ENCODE results near the gene GAGE2A. TPM values are rescaled to one million over a fixed set of nuclear protein-coding genes. Genes with fewer than 3 reads are reported as not detected.
"Not testable (repeated sequence)": the region's sequence is repeated elsewhere in the genome, so short reads cannot be mapped to it uniquely, and the experiment has no call there.

The GAGE2A gene
- not detected in 2 replicates for polyA plus RNA-seq (2012; rRNA removed)
- 0.08 TPM in 1 of 2 replicates, not detected in the other for polyA plus RNA-seq (2012; cell fraction: cytosol; rRNA removed)
- not detected in 2 replicates for polyA plus RNA-seq (2012; cell fraction: nucleus; rRNA removed)

- CTCF ChIA-PET, H3K4me2 ChIP-seq: not testable (repeated sequence)
Measured at GRCh38 chrX:49589196-49589595, at the start of gene GAGE2A. TSS of gene GAGE2A (plus strand) at chrX:49589496. CDS start at chrX:49590651, 1,155 bp downstream.

GRCh38 chrX:49541433-49541832 lies 47.9 kb upstream of the GAGE2A start, which contains the start of gene GAGE12D:
TSS of gene GAGE12D (plus strand) at chrX:49541733. CDS start at chrX:49542888, 1,155 bp downstream.
- H3K27me3 ChIP-seq (ENCODE audit: insufficient read depth); H3K4me2 ChIP-seq; H3F3A ChIP-seq (replicated peaks; ENCODE audit: insufficient read depth); POLR2A ChIA-PET; DNase-seq; H3K4me1 ChIP-seq (ENCODE audit: control insufficient read depth in 1 of 2, insufficient read depth in 2 of 2, low read depth in 1 of 2, low read length in 1 of 2); H3K9me2 ChIP-seq; H2AFZ ChIP-seq (ENCODE audit: low read depth); H3K79me2 ChIP-seq (ENCODE audit: insufficient read depth); H3K36me3 ChIP-seq (replicated peaks in 1 of 2; ENCODE audit: control insufficient read depth in 1 of 2, insufficient read depth in 2 of 2, low read length in 1 of 2); H3K9me3 ChIP-seq; H3K4me3 ChIP-seq (ENCODE audit: low read depth in 2 of 2, low read length in 1 of 2); CTCF ChIA-PET; H3K9ac ChIP-seq; H4K20me1 ChIP-seq (ENCODE audit: insufficient read depth); H3K27ac ChIP-seq (ENCODE audit: low read depth in 2 of 2, low read length in 1 of 2): not testable (repeated sequence)
- no CpG with 5 or more reads among the region's 16 CpGs for WGBS (ENCODE audit: low lambda C conversion rate)

More at GRCh38 chrX:49589196-49589595, at the start of gene GAGE2A:
- H3K4me3 ChIP-seq (ENCODE audit: low read depth in 2 of 2, low read length in 1 of 2); H4K20me1 ChIP-seq (ENCODE audit: insufficient read depth); DNase-seq; H3K9me3 ChIP-seq; H3K79me2 ChIP-seq (ENCODE audit: insufficient read depth); H2AFZ ChIP-seq (ENCODE audit: low read depth); H3K27ac ChIP-seq (ENCODE audit: low read depth in 2 of 2, low read length in 1 of 2); POLR2A ChIA-PET; H3K4me1 ChIP-seq (ENCODE audit: control insufficient read depth in 1 of 2, insufficient read depth in 2 of 2, low read depth in 1 of 2, low read length in 1 of 2); H3K27me3 ChIP-seq (ENCODE audit: insufficient read depth); H3K9ac ChIP-seq; H3K36me3 ChIP-seq (replicated peaks in 1 of 2; ENCODE audit: control insufficient read depth in 1 of 2, insufficient read depth in 2 of 2, low read length in 1 of 2); H3K9me2 ChIP-seq; H3F3A ChIP-seq (replicated peaks; ENCODE audit: insufficient read depth): not testable (repeated sequence)
- WGBS (ENCODE audit: low lambda C conversion rate): no CpG with 5 or more reads among the region's 16 CpGs

- H3K9ac ChIP-seq; H2AFZ ChIP-seq (ENCODE audit: low read depth); POLR2A ChIA-PET; H3K4me3 ChIP-seq (ENCODE audit: low read depth in 2 of 2, low read length in 1 of 2); H4K20me1 ChIP-seq (ENCODE audit: insufficient read depth); H3K27ac ChIP-seq (ENCODE audit: low read depth in 2 of 2, low read length in 1 of 2); H3F3A ChIP-seq (replicated peaks; ENCODE audit: insufficient read depth); DNase-seq; H3K9me2 ChIP-seq; H3K4me2 ChIP-seq; CTCF ChIA-PET; H3K36me3 ChIP-seq (replicated peaks in 1 of 2; ENCODE audit: control insufficient read depth in 1 of 2, insufficient read depth in 2 of 2, low read length in 1 of 2); H3K9me3 ChIP-seq; H3K27me3 ChIP-seq (ENCODE audit: insufficient read depth); H3K79me2 ChIP-seq (ENCODE audit: insufficient read depth); H3K4me1 ChIP-seq (ENCODE audit: control insufficient read depth in 1 of 2, insufficient read depth in 2 of 2, low read depth in 1 of 2, low read length in 1 of 2): not testable (repeated sequence)
- WGBS (ENCODE audit: low lambda C conversion rate): no CpG with 5 or more reads among the region's 16 CpGs
Measured at GRCh38 chrX:49550989-49551388, 38.3 kb upstream of the GAGE2A start, which contains the start of gene GAGE12E. TSS of gene GAGE12E (plus strand) at chrX:49551289. CDS start at chrX:49552444, 1,155 bp downstream.

- WGBS (ENCODE audit: low lambda C conversion rate): no CpG with 5 or more reads among the region's 16 CpGs
- H3K36me3 ChIP-seq (replicated peaks in 1 of 2; ENCODE audit: control insufficient read depth in 1 of 2, insufficient read depth in 2 of 2, low read length in 1 of 2); H3K4me3 ChIP-seq (ENCODE audit: low read depth in 2 of 2, low read length in 1 of 2); H3K9me2 ChIP-seq; DNase-seq; H3K4me2 ChIP-seq; H3K79me2 ChIP-seq (ENCODE audit: insufficient read depth); POLR2A ChIA-PET; H3K9ac ChIP-seq; H3F3A ChIP-seq (replicated peaks; ENCODE audit: insufficient read depth); H3K4me1 ChIP-seq (ENCODE audit: control insufficient read depth in 1 of 2, insufficient read depth in 2 of 2, low read depth in 1 of 2, low read length in 1 of 2); CTCF ChIA-PET; H3K9me3 ChIP-seq; H3K27ac ChIP-seq (ENCODE audit: low read depth in 2 of 2, low read length in 1 of 2); H4K20me1 ChIP-seq (ENCODE audit: insufficient read depth); H3K27me3 ChIP-seq (ENCODE audit: insufficient read depth); H2AFZ ChIP-seq (ENCODE audit: low read depth): not testable (repeated sequence)
Measured at GRCh38 chrX:49560542-49560941, 28.8 kb upstream of the GAGE2A start, which contains the start of gene GAGE12F. TSS of gene GAGE12F (plus strand) at chrX:49560842. CDS start at chrX:49561997, 1,155 bp downstream.

- H3K9me2 ChIP-seq; H2AFZ ChIP-seq (ENCODE audit: low read depth); H3K27me3 ChIP-seq (ENCODE audit: insufficient read depth); H3K9me3 ChIP-seq; H3K4me3 ChIP-seq (ENCODE audit: low read depth in 2 of 2, low read length in 1 of 2); H3K36me3 ChIP-seq (replicated peaks in 1 of 2; ENCODE audit: control insufficient read depth in 1 of 2, insufficient read depth in 2 of 2, low read length in 1 of 2); DNase-seq; H3K4me2 ChIP-seq; POLR2A ChIA-PET; H3F3A ChIP-seq (replicated peaks; ENCODE audit: insufficient read depth); CTCF ChIA-PET; H3K9ac ChIP-seq; H3K79me2 ChIP-seq (ENCODE audit: insufficient read depth); H4K20me1 ChIP-seq (ENCODE audit: insufficient read depth); H3K4me1 ChIP-seq (ENCODE audit: control insufficient read depth in 1 of 2, insufficient read depth in 2 of 2, low read depth in 1 of 2, low read length in 1 of 2); H3K27ac ChIP-seq (ENCODE audit: low read depth in 2 of 2, low read length in 1 of 2): not testable (repeated sequence)
- WGBS (ENCODE audit: low lambda C conversion rate): no CpG with 5 or more reads among the region's 11 CpGs
Measured at GRCh38 chrX:49568728-49569127, 20.6 kb upstream of the GAGE2A start.

- H3K4me2 ChIP-seq; H3K9me3 ChIP-seq; DNase-seq; H3F3A ChIP-seq (replicated peaks; ENCODE audit: insufficient read depth); H3K4me1 ChIP-seq (ENCODE audit: control insufficient read depth in 1 of 2, insufficient read depth in 2 of 2, low read depth in 1 of 2, low read length in 1 of 2); H3K4me3 ChIP-seq (ENCODE audit: low read depth in 2 of 2, low read length in 1 of 2); H3K27me3 ChIP-seq (ENCODE audit: insufficient read depth); H3K79me2 ChIP-seq (ENCODE audit: insufficient read depth); POLR2A ChIA-PET; CTCF ChIA-PET; H2AFZ ChIP-seq (ENCODE audit: low read depth); H3K9me2 ChIP-seq; H4K20me1 ChIP-seq (ENCODE audit: insufficient read depth); H3K9ac ChIP-seq; H3K27ac ChIP-seq (ENCODE audit: low read depth in 2 of 2, low read length in 1 of 2); H3K36me3 ChIP-seq (replicated peaks in 1 of 2; ENCODE audit: control insufficient read depth in 1 of 2, insufficient read depth in 2 of 2, low read length in 1 of 2): not testable (repeated sequence)
- no CpG with 5 or more reads among the region's 13 CpGs for WGBS (ENCODE audit: low lambda C conversion rate)
Measured at GRCh38 chrX:49569152-49569551, 20.1 kb upstream of the GAGE2A start.
